GM18498 (cell line): ENCODE data around the gene GPC4.
"Not testable (repeated sequence)": the region's sequence is repeated elsewhere in the genome, so short reads cannot be mapped to it uniquely, and the experiment has no call there.

Source experiments
- ATAC-seq: cut with Tn5 transposase; IDR thresholded peaks from one replicate; pipeline ENCODE4 v1.9.1; 2021; ENCODE audit warnings: mild to moderate bottlenecking, moderate library complexity; ENCODE audit not compliant: unreplicated experiment

GPC4 gene

GRCh38 chrX:133308499-133308897 is 106.8 kb downstream of the GPC4 start:
- ATAC-seq, result no peak

DNA sequence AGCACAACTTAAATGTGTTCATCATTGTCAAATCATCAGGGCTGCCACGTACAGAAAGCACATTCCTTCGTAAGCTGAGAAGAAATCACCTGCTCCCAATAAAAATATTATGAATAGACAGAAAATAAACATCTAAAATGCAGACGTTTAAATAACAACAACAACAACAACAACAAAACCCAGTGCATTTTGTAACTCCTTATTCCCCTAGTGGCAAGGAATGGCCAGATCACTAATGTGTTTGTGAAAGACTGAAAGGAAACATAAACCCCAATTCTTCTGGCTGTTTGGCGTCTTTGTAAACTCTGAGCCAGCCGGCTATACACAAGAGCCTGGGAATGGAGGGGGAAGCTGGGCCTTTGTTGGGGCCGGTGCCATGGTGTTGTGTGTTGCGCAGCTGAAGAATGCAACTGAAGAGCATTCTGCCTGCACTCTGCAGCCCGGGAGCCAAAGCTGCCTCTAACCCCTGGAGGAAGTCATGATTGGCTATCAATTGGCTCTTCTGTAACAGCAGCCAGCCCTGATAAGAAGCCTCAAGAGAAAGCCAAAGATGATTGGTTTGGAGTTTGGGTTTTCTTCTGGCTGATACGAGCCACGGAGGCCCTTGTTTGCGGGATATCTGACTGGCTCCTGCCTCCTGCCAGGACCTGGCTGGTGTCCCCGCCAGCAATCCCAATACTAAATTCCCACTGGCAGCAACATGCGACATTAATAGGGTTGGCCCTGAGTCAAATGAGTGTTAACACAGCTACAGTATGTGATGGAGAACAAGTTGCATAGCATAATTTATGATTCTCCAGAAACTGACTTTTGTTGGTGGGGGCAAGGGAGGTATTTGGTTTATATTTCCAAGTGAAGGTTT is 107.4 kb downstream of the GPC4 start:
- no peak for ATAC-seq

- no peak for ATAC-seq
These were observed 108.2 kb downstream of the GPC4 start for GRCh38 chrX:133307094-133307493.

GRCh38 chrX:133306316-133306715 is 109.0 kb downstream of the GPC4 start:
- ATAC-seq, result no peak

- ATAC-seq, result no peak
These were observed 109.9 kb downstream of the GPC4 start for GRCh38 chrX:133305348-133305747.

GRCh38 chrX:133302775-133303445 is 112.4 kb downstream of the GPC4 start:
- ATAC-seq, result no peak

DNA sequence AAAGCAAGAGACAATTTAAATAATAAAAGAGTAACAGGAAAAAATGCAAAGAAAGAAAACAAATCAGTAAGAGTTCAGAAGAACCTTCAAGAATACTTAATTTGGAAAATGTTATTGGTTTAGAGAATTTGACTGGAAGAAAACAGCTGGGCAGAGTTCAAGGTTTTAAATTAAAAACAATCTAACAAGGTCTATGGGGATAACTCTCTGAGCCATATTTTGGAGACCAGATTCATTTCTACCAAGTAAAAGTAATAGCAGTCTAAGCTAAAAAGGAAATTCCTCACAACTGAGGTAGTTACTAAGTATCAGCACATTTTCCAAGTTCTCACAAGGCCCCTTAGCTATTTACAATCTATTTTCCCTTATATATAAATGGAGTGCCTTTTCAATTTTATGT is 114.7 kb downstream of the GPC4 start:
- ATAC-seq, result no peak

DNA sequence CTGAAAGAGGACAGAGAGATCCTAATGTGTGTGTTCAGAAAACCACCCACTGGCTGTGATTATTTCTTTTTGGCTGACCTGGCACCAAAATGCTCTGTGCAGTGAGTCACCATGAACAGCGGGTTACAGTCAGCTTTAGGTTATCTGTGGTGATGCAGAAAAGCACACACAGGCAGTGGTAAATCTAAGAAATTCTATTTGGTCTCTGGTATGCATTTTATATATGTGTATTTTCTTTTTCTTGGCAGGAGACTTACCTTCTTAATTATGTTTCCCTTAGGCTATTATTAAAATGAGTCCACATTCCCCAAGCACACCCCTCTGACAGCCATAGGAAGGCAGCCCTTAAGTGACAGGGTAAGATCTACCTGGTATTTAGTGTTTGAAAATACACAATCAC is 118.0 kb downstream of the GPC4 start:
- ATAC-seq, result no peak

DNA sequence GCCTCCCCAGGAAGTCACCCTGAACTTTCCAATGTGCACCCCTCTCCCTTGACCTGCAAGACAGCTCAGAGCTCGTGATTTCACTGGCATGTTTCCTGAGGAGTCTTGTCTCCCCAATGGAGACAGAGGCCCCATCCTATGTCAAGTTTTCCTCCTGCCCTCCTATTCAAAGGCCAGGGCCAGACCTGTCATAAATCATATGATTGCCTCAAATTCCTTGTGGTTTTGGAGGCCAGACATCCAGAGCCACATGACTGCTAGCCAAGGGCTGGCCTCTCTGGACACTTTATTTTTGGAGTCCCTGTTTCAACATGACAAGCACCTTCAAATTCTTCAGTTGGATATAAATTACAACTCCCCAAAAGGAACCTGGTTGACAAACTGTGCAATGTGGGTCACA is 121.2 kb downstream of the GPC4 start:
- ATAC-seq, result no peak

- ATAC-seq, result no peak
These were observed 125.2 kb downstream of the GPC4 start for GRCh38 chrX:133290076-133290475.

DNA sequence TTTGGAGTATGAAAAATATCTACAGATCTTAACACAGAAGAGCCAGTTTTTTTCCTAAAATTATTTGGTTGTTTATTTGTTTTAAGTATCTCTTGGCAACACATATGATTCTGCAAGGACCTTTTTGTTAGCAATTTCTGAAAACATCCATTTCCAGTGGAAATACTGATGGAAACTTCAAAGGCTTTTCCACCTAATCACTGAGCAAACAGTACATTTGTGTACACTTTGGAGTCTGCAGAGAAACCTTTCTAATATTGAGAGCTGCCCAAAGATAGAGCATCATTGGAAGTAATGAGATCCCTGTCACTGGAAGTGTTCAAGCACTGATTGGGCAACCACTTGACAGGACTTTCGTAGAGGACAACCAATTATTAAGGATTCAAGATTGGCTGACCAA is 127.4 kb downstream of the GPC4 start:
- no peak for ATAC-seq

GRCh38 chrX:133285341-133285740 is 129.9 kb downstream of the GPC4 start:
- no peak for ATAC-seq

DNA sequence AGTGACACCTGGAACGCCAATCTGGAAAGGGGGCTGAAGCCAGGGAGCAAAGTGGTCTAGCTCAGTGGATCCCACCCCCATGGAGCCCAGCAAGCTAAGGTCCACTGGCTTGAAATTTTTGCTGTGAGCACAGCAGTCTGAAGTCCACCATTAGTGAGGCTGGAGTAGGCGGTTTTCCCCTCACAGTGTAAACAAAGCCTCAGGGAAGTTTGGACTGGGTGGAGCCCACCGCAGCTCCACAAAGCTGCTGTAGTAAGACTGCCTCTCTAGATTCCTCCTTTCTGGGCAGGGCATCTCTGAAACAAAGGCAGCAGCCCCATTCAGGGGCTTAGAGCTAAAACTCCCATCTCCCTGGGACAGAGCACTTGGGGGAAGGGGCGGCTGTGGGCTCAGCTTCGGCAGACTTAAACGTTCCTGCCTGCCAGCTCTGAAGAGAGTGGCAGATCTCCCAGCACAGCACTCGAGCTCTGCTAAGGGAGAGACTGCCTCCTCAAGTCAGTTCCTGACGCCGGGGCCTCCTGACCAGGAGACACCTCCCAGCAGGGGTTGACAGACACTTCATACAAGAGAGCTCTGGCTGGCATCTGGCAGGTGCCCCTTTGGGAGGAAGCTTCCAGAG is 136.1 kb downstream of the GPC4 start:
- ATAC-seq, result not testable (repeated sequence)

DNA sequence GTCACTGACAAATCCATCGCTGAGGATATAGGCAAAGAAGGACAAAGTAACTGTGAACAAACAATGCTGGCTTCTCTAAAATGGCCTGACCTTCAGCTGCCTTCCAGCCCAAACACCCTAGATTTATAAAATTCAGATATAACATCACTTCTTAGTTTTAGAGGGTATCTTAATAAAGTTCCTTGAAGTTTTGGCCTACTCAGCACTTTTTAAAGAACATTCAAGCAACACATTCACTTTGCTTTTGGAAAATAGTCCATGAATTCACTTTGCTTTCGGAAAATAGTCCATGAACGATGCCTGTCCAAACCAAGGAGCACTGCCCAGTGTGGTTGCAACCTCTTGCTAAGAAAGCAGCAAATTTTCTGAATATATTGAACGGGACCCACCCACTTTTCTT is 142.1 kb downstream of the GPC4 start:
- no peak for ATAC-seq

GRCh38 chrX:133269168-133269567 is 146.1 kb downstream of the GPC4 start:
- ATAC-seq, result no peak

DNA sequence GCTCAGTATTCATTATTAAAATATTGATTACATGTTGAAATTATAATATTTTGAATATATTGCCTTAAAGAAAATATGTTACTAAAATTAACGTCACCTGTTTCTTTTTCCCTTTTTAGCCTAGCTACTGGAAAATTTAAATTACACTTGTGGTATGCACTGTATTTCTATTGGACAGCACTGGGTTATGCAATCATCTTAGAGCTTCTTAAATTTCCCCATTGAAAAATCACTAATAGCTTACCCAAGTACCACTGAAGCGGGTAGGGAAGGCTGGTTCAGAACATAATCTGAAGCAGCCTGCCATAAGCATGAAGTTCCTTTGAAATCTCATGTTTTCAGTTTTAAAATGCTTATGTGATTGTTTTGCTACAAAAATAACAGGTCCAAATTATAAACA is 147.7 kb downstream of the GPC4 start:
- no peak for ATAC-seq

- no peak for ATAC-seq
These were observed 150.0 kb downstream of the GPC4 start for GRCh38 chrX:133265331-133265730.

- no peak for ATAC-seq
These were observed 156.8 kb downstream of the GPC4 start for GRCh38 chrX:133258481-133258880.

GRCh38 chrX:133254666-133255065 is 160.6 kb downstream of the GPC4 start:
- ATAC-seq, result no peak

DNA sequence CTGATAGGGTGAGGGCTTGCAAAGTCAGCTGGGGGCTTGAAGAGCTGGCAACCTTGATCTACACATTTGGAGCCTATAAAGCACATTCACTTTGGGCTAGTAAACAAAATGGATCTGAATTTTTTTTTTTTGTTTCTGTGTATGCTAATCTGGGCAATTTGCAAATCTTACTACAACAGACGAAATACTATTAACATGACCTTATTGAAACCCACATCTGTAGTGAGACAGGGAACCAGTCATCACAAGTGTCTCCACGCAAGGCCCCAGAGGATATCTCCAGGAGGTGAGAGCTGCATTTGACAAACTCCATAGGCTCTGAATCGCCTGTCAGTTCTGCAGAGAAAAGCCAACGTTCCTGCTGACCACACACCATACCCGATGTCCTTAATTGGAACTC is 164.1 kb downstream of the GPC4 start:
- no peak for ATAC-seq

DNA sequence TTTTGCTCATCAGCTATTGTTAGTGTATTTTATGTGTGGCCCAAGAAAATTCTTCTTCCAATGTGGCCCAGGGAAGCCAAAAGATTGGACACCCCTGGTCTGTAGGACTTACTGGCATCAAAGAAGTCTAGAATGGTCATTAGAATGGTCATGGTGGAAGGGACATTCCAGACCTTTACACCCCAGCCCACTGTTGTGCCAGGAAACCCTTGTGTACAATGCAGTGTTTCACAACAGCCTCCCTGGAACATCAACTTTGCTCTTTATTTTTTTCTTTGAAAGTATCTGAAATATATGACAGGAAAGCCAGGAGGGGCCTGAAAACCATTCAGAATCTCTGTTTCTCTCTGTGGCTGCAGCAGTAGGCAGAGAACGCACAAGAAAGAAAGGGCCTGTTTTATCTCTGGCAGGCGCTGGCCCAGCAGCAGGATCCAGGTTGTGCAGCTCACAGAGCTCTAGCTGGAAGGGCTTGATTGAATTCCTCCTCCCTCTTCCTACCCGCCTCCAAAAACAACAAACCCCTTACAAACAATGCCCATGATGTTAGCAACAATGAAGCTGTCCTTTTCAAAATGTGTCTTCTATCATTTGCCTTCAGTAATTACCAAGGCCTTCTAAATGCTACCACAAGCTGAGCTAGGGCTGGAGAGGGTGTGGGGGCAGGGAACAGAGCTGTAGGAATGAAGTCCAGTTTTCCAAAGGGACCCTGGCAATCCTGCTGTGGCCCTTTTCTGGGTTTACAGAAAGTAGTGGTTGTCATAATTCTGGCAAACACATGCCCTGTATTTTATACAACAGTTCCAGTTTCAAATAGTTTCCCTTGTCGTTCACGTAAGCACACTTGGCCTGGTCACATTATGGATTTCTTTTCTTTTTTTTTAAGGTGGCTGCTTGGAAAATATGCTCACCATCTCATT is 164.8 kb downstream of the GPC4 start:
- no peak for ATAC-seq
